K562 (cell line): Measurements from ENCODE around the gene TMEM214. TPM values are rescaled to one million over a fixed set of nuclear protein-coding genes. Genes with fewer than 3 reads are reported as not detected.

Source experiments
- ATAC-seq: fragments of 200-7000 bp; cut with Tn5 transposase; 3 replicates; pipeline ENCODE4 v1.9.1; 2020; ENCODE audit warnings: moderate library complexity
- BruUV-seq: library from RNA; stranded (reverse); fragments of 400-500 nt; replicated peaks from 2 replicates; lab custom pipeline; 2021; lab: Mats Ljungman, UMichigan
- CTCF ChIA-PET: fragments of 300-600 bp; formaldehyde crosslinking; extraction: SDS; loops from one replicate; lab custom pipeline; 2021; ENCODE audit warnings: low intra/inter-chr PET ratio; lab: Yijun Ruan, JAX
- POLR2A ChIA-PET: fragments of 300-600, 350-650 bp; sonication (Branson Sonifier 250); formaldehyde crosslinking; extraction: SDS; loops from one replicate; lab custom pipeline; 2021; ENCODE audit warnings: antibody characterized with exemption, inconsistent platforms; lab: Yijun Ruan, JAX
- DNase-seq, 4 experiments: peaks; one replicate each; pipeline versions ENCODE4 v3.0.0 to v3.0.0-alpha.2; 2011 to 2018; ENCODE audit warnings: low spot score in 3 of 4, mixed read lengths in 3 of 4; ENCODE audit errors: extremely low read depth in 1 of 4
- FAIRE-seq: peaks from 2 replicates; lab custom pipeline; 2011; peaks lifted over from hg19 to GRCh38; lab: Jason Lieb, UNC
- H2AFZ ChIP-seq: 2 replicates; pipeline ENCODE4 v1.6.0; 2011; ENCODE audit warnings: low read depth, low read length, control low read depth, inconsistent platforms
- H3K27ac ChIP-seq: fragments of 200-600 bp; 3 replicates; pipeline ENCODE4 v1.8.0; 2011; ENCODE audit warnings: low read depth, mild to moderate bottlenecking, control low read depth, inconsistent platforms, low read length, moderate library complexity, mixed read lengths; ENCODE audit errors: extremely low read depth
- H3K27me3 ChIP-seq, 2 experiments: fragments of 300-600 bp in 1 of 2; 2 replicates in 1 of 2; 3 replicates in 1 of 2; pipeline versions ENCODE4 v1.6.0 to v1.8.0; 2011; ENCODE audit warnings: inconsistent platforms in 2 of 2, low read length in 2 of 2, mild to moderate bottlenecking in 1 of 2, mixed read lengths in 1 of 2, moderate library complexity in 1 of 2; ENCODE audit not compliant: control insufficient read depth in 2 of 2, insufficient read depth in 2 of 2
- H3K36me3 ChIP-seq: fragments of 300-600 bp; 3 replicates; pipeline ENCODE4 v1.8.0; 2011; ENCODE audit warnings: mild to moderate bottlenecking, low read length, inconsistent platforms; ENCODE audit not compliant: control insufficient read depth, insufficient read depth
- H3K4me1 ChIP-seq, 2 experiments: fragments of 200-600 bp in 1 of 2; replicated peaks in 1 of 2; 2 replicates in 1 of 2; 3 replicates in 1 of 2; pipeline versions ENCODE4 v1.5.1 to v1.8.0; 2011; ENCODE audit warnings: inconsistent platforms in 2 of 2, low read length in 2 of 2, mild to moderate bottlenecking in 1 of 2, mixed read lengths in 1 of 2, moderate library complexity in 1 of 2; ENCODE audit not compliant: control insufficient read depth in 2 of 2, insufficient read depth in 2 of 2
- H3K4me2 ChIP-seq: 2 replicates; pipeline ENCODE4 v1.6.1; 2011; ENCODE audit warnings: low read length, control low read depth, inconsistent platforms, mixed read lengths; ENCODE audit not compliant: insufficient read depth
- H3K4me3 ChIP-seq: fragments of 200-600 bp; sonication (generic), shearing (Covaris generic); 2 replicates; pipeline ENCODE4 v1.5.1; 2016; ENCODE audit warnings: control low read depth, inconsistent platforms
- H3K79me2 ChIP-seq: fragments of 200-600 bp; 3 replicates; pipeline ENCODE4 v1.8.0; 2011; ENCODE audit warnings: low read length, inconsistent platforms; ENCODE audit not compliant: control insufficient read depth, insufficient read depth
- H3K9ac ChIP-seq, 2 experiments: 2 replicates each; pipeline versions ENCODE4 v1.6.0 to v1.6.1; 2011; ENCODE audit warnings: low read depth in 2 of 2, low read length in 2 of 2, control low read depth in 1 of 2, inconsistent platforms in 1 of 2, mild to moderate bottlenecking in 1 of 2, mixed read lengths in 1 of 2; ENCODE audit not compliant: insufficient read depth in 1 of 2
- H3K9me1 ChIP-seq: one replicate; pipeline ENCODE4 v1.6.0; 2011; ENCODE audit warnings: inconsistent platforms, mild to moderate bottlenecking, low read length, moderate library complexity; ENCODE audit not compliant: control insufficient read depth, insufficient read depth
- H3K9me3 ChIP-seq: replicated peaks from 2 replicates; pipeline ENCODE4 v1.5.1; 2011; ENCODE audit warnings: low read depth, low read length, inconsistent platforms; ENCODE audit not compliant: control insufficient read depth, insufficient read depth
- H4K20me1 ChIP-seq: replicated peaks from 2 replicates; pipeline ENCODE4 v1.6.1; 2011; ENCODE audit warnings: low read length, inconsistent platforms, mixed read lengths; ENCODE audit not compliant: control insufficient read depth, insufficient read depth
- ELK1 ChIP-seq: sonication (generic); formaldehyde crosslinking; IDR thresholded peaks from 2 replicates; pipeline ENCODE4 v1.8.1; 2022; ENCODE audit warnings: missing genetic modification reagents
- HMBOX1 ChIP-seq: sonication (generic); IDR thresholded peaks from 2 replicates; pipeline ENCODE4 v1.6.1; 2016
- NFIC ChIP-seq: fragments of 450-650 bp; IDR thresholded peaks from 2 replicates; pipeline ENCODE4 v1.6.1; 2017; ENCODE audit warnings: mild to moderate bottlenecking, inconsistent platforms
- ZNF75A ChIP-seq: fragments of 450-650 bp; formaldehyde crosslinking; IDR thresholded peaks from 2 replicates; pipeline ENCODE4 v1.4.0; 2020; ENCODE audit warnings: mild to moderate bottlenecking
- WGBS: fragments of 100-300 bp; shearing (Covaris generic); methylation state at CpG from one replicate; pipeline ENCODE4 v1.1.6; 2016; ENCODE audit warnings: low coverage, mixed read lengths; ENCODE audit not compliant: insufficient coverage; ENCODE audit errors: missing lambda C conversion rate; 5-methylcytosine and 5-hydroxymethylcytosine counted together
- in situ Hi-C: fragments of 300-500 bp; cut with MboI; formaldehyde crosslinking; loops from 4 replicates; pipeline ENCODE4 v1.15.0; 2018; ENCODE audit warnings: inconsistent platforms, mixed read lengths
- intact Hi-C: fragments of 100-400 bp; cut with micrococcal nuclease; formaldehyde crosslinking; loops from 2 replicates; pipeline ENCODE4 v1.14.2; 2022
- polyA plus RNA-seq, 8 experiments: library from polyadenylated mRNA; depleted of rRNA in 4 of 8; stranded (reverse) in 5 of 8; unstranded in 3 of 8; fragments of >200 nt; fragmentation: Nextera tagmentation in 2 of 8; fragmentation: Illumina TruSeq in 1 of 8; extraction: Ambion mirVana in 2 of 8; extraction: Trizol in 1 of 8; gene quantifications; 2 replicates each; pipeline versions ENCODE4 v1.2.1 to v1.2.3, GENCODE V29; 2011 to 2014; ENCODE audit warnings: inconsistent platforms in 1 of 8, missing spikeins in 1 of 8
- total RNA-seq, 7 experiments: library from RNA; depleted of rRNA in 6 of 7; stranded (reverse); fragments of >200 nt in 6 of 7; fragmentation: Illumina TruSeq in 2 of 7; extraction: Trizol in 2 of 7; gene quantifications; 2 replicates each; pipeline versions ENCODE4 v1.2.1 to v1.2.3, GENCODE V29; 2011 to 2021; ENCODE audit warnings: low replicate concordance in 1 of 7
- TF ChIP-seq, protein P1 (sequence below), 2 experiments: fragments of 200-800 bp in 1 of 2; sonication (Bioruptor generic) in 1 of 2; sonication (generic) in 1 of 2; formaldehyde crosslinking in 1 of 2; IDR thresholded peaks in 1 of 2; conservative IDR thresholded peaks in 1 of 2; 2 replicates each; pipeline versions ENCODE4 v1.5.0 to v1.6.1; 2016 to 2020; ENCODE audit warnings: missing compliant biosample characterization in 1 of 2, missing genetic modification characterization in 1 of 2, missing genetic modification reagents in 1 of 2

TMEM214 gene
- total and polyA plus RNA-seq, 9 of the 15 experiments (the other 6 are each of a cell fraction or from before 2014, with no cell fraction given), result 11.4 to 81.4 (median 44.1) TPM

- CTCF ChIA-PET, result interaction anchor here (0.6 kb wide), 1 partner anchor 144 kb away, joined by 5 read pairs; no protein-coding TSS in a partner anchor
- H3K4me2 ChIP-seq, result no peak overlapping the region; the same call in 1 of the 2 replicates
- peak; percentile 50 for TF ChIP-seq HMBOX1
- TF ChIP-seq, protein P1, sequence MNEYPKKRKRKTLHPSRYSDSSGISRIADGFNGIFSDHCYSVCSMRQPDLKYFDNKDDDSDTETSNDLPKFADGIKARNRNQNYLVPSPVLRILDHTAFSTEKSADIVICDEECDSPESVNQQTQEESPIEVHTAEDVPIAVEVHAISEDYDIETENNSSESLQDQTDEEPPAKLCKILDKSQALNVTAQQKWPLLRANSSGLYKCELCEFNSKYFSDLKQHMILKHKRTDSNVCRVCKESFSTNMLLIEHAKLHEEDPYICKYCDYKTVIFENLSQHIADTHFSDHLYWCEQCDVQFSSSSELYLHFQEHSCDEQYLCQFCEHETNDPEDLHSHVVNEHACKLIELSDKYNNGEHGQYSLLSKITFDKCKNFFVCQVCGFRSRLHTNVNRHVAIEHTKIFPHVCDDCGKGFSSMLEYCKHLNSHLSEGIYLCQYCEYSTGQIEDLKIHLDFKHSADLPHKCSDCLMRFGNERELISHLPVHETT (CRISPR knock-in tag; conservative IDR thresholded peaks at IDR 0.05 in 1 of 2, IDR thresholded peaks at IDR 0.05 in 1 of 2), result 0 out of 4 replicates have a peak, but pooled peaks of 1 of the 2 experiments have one; percentile 36
- no peak for TF ChIP-seq ELK1
- no peak for TF ChIP-seq ZNF75A (CRISPR knock-in tag)
- TF ChIP-seq NFIC, result peak; percentile 59
- intact Hi-C loops, result no loop called here
- H3K4me1 ChIP-seq, result peaks cover 50 to 57% of the 10 kb centered on the region in 2 experiments
- no peaks in the 10 kb centered on the region for H4K20me1 ChIP-seq
- FAIRE-seq (peak; percentile 26), DNase-seq (no peak), ATAC-seq (no peak)
- no TSS peak for BruUV-seq
- H2AFZ ChIP-seq, result peak overlapping the region; percentile 86
- H3K9ac ChIP-seq, result peak overlapping the region; percentile 24 to 80; a peak in 2 of 4 replicates
- H3K9me3 ChIP-seq, result no peaks in the 10 kb centered on the region
- no peak overlapping the region for H3K4me3 ChIP-seq
- H3K27me3 ChIP-seq, result no peaks in the 10 kb centered on the region
- WGBS, result 12% methylated on average over 2 of the region's 2 CpGs
- peak overlapping the region; percentile 23; the same call in 1 of the 3 replicates for H3K27ac ChIP-seq
- peaks cover 27% of the 10 kb centered on the region for H3K79me2 ChIP-seq
- H3K9me1 ChIP-seq, result no peaks in the 10 kb centered on the region
- POLR2A ChIA-PET, result interaction anchor here (0.9 to 2.9 kb wide), 5 partner anchors 11 to 105 kb away, joined by 3 to 32 read pairs (median 3); partner anchors contain the start of gene KHK
- peaks cover 19% of the 10 kb centered on the region; the same call in 2 of the 3 replicates for H3K36me3 ChIP-seq
- in situ Hi-C loops, result no loop called here
These were observed 41.0 kb downstream of the TMEM214 start for GRCh38 chr2:27073782-27074181.
